Psoas muscle (tissue), 8 donors: ENCODE measurements around the gene FHL3. TPM values are rescaled to one million over a fixed set of nuclear protein-coding genes. Genes with fewer than 3 reads are reported as not detected.
"Not testable (repeated sequence)": the region's sequence is repeated elsewhere in the genome, so short reads cannot be mapped to it uniquely, and the experiment has no call there.

Experiments used
- ATAC-seq, 4 donors: fragments of 200-7000 bp; cut with Tn5 transposase; one replicate each; pipeline ENCODE4 v1.9.1; 2020; ENCODE audit warnings: moderate library complexity in 3 of 4, mild to moderate bottlenecking in 2 of 4
- DNase-seq, 2 donors: peaks; one replicate each; pipeline ENCODE4 v3.0.0-alpha.2; 2020
- H3K27ac ChIP-seq: fragments of 200-600 bp; one replicate; pipeline ENCODE4 v1.8.0; 2022
- H3K27me3 ChIP-seq, 3 donors: fragments of 200-600 bp in 1 of 3; one replicate each; pipeline versions ENCODE4 v1.6.1 to v1.8.0; 2013 to 2022; ENCODE audit warnings: low read length in 2 of 3, mild to moderate bottlenecking in 2 of 3, moderate library complexity in 1 of 3; ENCODE audit not compliant: insufficient read depth in 3 of 3
- H3K36me3 ChIP-seq, 2 donors: fragments of 200-600 bp in 1 of 2; one replicate each; pipeline versions ENCODE4 v1.6.1 to v1.8.0; 2013 to 2022; ENCODE audit warnings: low read depth in 1 of 2, mild to moderate bottlenecking in 1 of 2, moderate library complexity in 1 of 2; ENCODE audit not compliant: insufficient read depth in 1 of 2
- H3K4me1 ChIP-seq: fragments of 200-600 bp; one replicate; pipeline ENCODE4 v1.8.0; 2022
- H3K4me3 ChIP-seq: fragments of 200-600 bp; one replicate; pipeline ENCODE4 v1.8.0; 2022; ENCODE audit warnings: mild to moderate bottlenecking
- H3K9me3 ChIP-seq: fragments of 200-600 bp; one replicate; pipeline ENCODE4 v1.8.0; 2022
- CTCF ChIP-seq: fragments of 200-600 bp; IDR thresholded peaks from one replicate; pipeline ENCODE4 v1.8.0; 2022; ENCODE audit warnings: antibody characterized with exemption
- WGBS, 3 donors: extraction: QIAGEN DNeasy Blood & Tissue Kit; methylation state at CpG; one replicate each; pipeline versions ENCODE4 v1.1.6 to v1.1.7; 2013; 5-methylcytosine and 5-hydroxymethylcytosine counted together
- intact Hi-C, 2 donors: fragments of 100-400 bp; cut with DNase I; formaldehyde crosslinking; loops; one replicate each; pipeline versions ENCODE4 v1.11.0 to v1.14.2; 2022
- polyA plus RNA-seq, 3 donors: library from polyadenylated mRNA; stranded (reverse); fragments of 200-250 nt; gene quantifications; one replicate each; pipeline ENCODE4 v1.2.3, GENCODE V29; 2013
- total RNA-seq, 4 donors: library from RNA; stranded (reverse); fragmentation: NEBNext Ultra II Directional in 2 of 4; extraction: Animal tissue kit (Norgen Biotek cat#: 25700) in 2 of 4; gene quantifications; one replicate each; pipeline versions ENCODE4 v1.2.1 to v1.2.4, GENCODE V29; 2021 to 2023
- donor health status: healthy with polysubstance abuse.
- donor health status: DM: no; HTN: no; CAD: no; lungs with moderate emphysema.
- donor health status: Bipolar disorder and iron deficiency.
- donor health status: healthy.
- donor health status: DM: yes; HTN: yes; CAD: no.
- donor health status: DM: no; HTN: no; CAD: no.
- donor health status: DM: no; HTN: no; CAD: no.
- donor health status: DM: yes; HTN: yes; CAD: no.

FHL3 gene
- total and polyA plus RNA-seq, 7 donors, result 41.6 to 1,187 (median 491) TPM

GRCh38 chr1:37974567-37974966 is 30.7 kb downstream of the FHL3 start:
- Histone ChIP-seq H3K4me1 (no peaks in the 10 kb centered on the region), H3K36me3 (peaks cover 19 to 97% of the 10 kb centered on the region in 2 donors), H3K9me3 (no peaks in the 10 kb centered on the region), H3K27ac (no peak overlapping the region), H3K27me3 (no peaks in the 10 kb centered on the region), H3K4me3 (no peak overlapping the region)
- TF ChIP-seq CTCF, result no peak
- intact Hi-C loops, result no loop called here
- 98 to 99% (median 99%) methylated on average over 5 of the region's 5 CpGs for WGBS, 3 donors
- DNase-seq (no peak), ATAC-seq (no peak)

DNA sequence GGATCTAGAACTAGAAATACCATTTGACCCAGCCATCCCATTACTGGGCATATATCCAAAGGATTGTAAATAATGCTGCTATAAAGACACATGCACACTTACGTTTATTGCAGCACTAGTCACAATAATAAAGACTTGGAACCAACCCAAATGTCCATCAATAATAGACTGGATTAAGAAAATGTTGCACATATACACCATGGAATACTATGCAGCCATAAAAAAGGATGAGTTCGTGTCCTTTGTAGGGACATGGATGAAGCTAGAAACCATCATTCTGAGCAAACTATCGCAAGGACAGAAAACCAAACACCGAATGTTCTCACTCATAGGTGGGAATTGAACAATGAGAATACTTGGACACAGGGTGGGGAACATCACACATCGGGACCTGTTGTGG is 31.6 kb downstream of the FHL3 start:
- H3K4me1 ChIP-seq, H3K27me3 ChIP-seq, ATAC-seq, DNase-seq, H3K4me3 ChIP-seq, H3K9me3 ChIP-seq, intact Hi-C loops, H3K27ac ChIP-seq: not testable (repeated sequence)
- 88 to 95% (median 90%) methylated on average over 5 of the region's 5 CpGs for WGBS, 3 donors
- H3K36me3 ChIP-seq, result peaks cover 12 to 97% of the 10 kb centered on the region in 2 donors

DNA sequence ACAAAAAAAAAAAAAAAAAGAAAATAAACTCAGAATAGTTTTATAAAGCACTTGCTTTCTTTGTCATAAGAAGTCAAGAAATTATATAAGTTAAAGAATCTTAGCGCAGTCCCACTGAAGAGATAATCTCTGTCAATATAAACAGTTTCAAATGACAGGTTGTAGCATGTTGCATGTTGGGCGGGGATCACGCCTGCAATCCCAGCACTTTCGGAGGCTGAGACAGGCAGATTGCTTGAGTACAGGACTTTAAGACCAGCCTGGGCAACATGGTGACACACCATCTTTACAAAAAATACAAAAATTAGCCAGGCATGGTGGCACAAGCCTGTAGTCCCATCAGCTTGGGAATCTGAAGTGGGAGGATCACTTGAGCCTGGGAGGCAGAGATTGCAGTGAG is 40.0 kb downstream of the FHL3 start:
- intact Hi-C loops, result loop anchor here in 1 of 2 donors (5.0 kb wide), 1 partner anchor 83 kb away; no protein-coding TSS in a partner anchor
- H3K4me3 ChIP-seq, result no peak overlapping the region
- no peaks in the 10 kb centered on the region for H3K9me3 ChIP-seq
- H3K27me3 ChIP-seq, result no peaks in the 10 kb centered on the region
- H3K36me3 ChIP-seq, result peaks cover 3 to 95% of the 10 kb centered on the region in 2 donors
- DNase-seq, result no peak
- H3K4me1 ChIP-seq, result no peaks in the 10 kb centered on the region
- 95 to 96% (median 95%) methylated on average over 4 of the region's 4 CpGs for WGBS, 3 donors
- H3K27ac ChIP-seq, result no peak overlapping the region
- no peak for ATAC-seq
- no peak for TF ChIP-seq CTCF

GRCh38 chr1:37964106-37964505 is 41.2 kb downstream of the FHL3 start:
- H3K36me3 ChIP-seq, result peaks cover 8 to 97% of the 10 kb centered on the region in 2 donors
- WGBS, 3 donors, result 87 to 93% (median 89%) methylated on average over 12 of the region's 12 CpGs

DNA sequence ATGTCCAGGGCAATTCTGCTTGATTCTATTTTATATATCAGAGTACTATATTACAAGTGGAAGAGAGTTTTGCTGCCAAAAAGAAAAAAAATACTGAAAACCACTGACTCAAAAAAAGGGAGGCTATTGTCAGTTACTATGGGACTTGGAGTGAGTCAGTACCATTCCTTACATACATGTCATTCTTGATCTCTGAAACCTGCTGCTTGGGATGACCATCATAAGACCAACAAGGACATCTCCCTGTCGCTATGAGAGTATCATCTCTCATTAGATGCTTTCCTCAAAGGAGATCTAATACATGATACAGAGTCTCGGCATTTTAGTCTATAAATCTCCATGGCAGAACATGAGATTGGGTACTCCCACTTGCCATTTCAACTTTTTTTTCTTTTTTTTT is 46.6 kb downstream of the FHL3 start:
- H3K4me1 ChIP-seq, result no peaks in the 10 kb centered on the region
- intact Hi-C loops, result no loop called here
- WGBS, 3 donors, result 40 to 75% (median 52%) methylated on average over 2 of the region's 2 CpGs
- no peak for DNase-seq
- no peaks in the 10 kb centered on the region for H3K9me3 ChIP-seq
- H3K27ac ChIP-seq, result no peak overlapping the region
- peaks cover 5 to 76% of the 10 kb centered on the region in 2 donors for H3K36me3 ChIP-seq
- peak in 3 of 4 donors; percentile 28 to 39 (median 32) for ATAC-seq
- no peaks in the 10 kb centered on the region for H3K27me3 ChIP-seq
- no peak overlapping the region for H3K4me3 ChIP-seq
- no peak for TF ChIP-seq CTCF

More at GRCh38 chr1:37964106-37964505, 41.2 kb downstream of the FHL3 start:
- intact Hi-C loops, H3K27me3 ChIP-seq, H3K9me3 ChIP-seq, DNase-seq, H3K4me3 ChIP-seq, H3K4me1 ChIP-seq, H3K27ac ChIP-seq, ATAC-seq: not testable (repeated sequence)

DNA sequence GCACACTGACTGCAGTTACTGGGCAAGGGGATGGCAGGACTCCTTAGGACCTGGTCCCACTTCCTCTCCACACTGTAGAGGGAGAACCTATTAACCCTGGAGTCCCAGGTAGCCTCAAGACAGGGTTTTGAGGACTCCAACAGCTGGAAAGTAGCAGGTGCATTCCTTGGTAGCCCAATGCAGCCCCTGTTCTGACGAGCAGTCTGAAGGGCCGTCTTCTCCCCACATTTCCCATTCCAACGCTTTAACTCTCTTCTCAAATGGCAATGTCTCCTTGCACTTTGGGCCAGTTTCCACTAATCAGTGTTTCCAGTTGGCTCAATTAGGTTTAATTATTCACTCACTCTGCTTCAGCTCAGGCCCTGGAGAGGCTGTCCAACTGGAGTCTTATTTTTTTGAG is 49.6 kb downstream of the FHL3 start:
- ATAC-seq, result peak in 1 of 4 donors; percentile 18
- intact Hi-C loops, result no loop called here

More for the DNA sequence above, 49.6 kb downstream of the FHL3 start:
- 53 to 79% (median 61%) methylated on average over 3 of the region's 3 CpGs for WGBS, 3 donors
- Histone ChIP-seq H3K4me1 (no peaks in the 10 kb centered on the region), H3K27me3 (no peaks in the 10 kb centered on the region), H3K27ac (no peak overlapping the region), H3K4me3 (no peak overlapping the region), H3K36me3 (peaks cover 5 to 47% of the 10 kb centered on the region in 2 donors), H3K9me3 (no peaks in the 10 kb centered on the region)
- no peak for DNase-seq
- no peak for TF ChIP-seq CTCF
